HEK293 (cell line): ENCODE measurements around the gene ARHGAP26.

Source experiments
- CTCF ChIP-seq: fragments of 450-650 bp; formaldehyde crosslinking; IDR thresholded peaks from 2 replicates; pipeline ENCODE4 v1.5.1; 2016; ENCODE audit warnings: missing biosample characterization, missing genetic modification characterization
- PATZ1 ChIP-seq: fragments of 450-650 bp; formaldehyde crosslinking; IDR thresholded peaks from 2 replicates; pipeline ENCODE4 v1.5.1; 2016; ENCODE audit warnings: missing biosample characterization, missing genetic modification characterization
- ZNF174 ChIP-seq: fragments of 450-650 bp; formaldehyde crosslinking; IDR thresholded peaks from 2 replicates; pipeline ENCODE4 v1.5.0; 2017; ENCODE audit warnings: missing biosample characterization, mild to moderate bottlenecking, missing genetic modification characterization
- ZNF248 ChIP-seq: fragments of 450-650 bp; formaldehyde crosslinking; IDR thresholded peaks from 2 replicates; pipeline ENCODE4 v1.5.1; 2017; ENCODE audit warnings: missing biosample characterization, missing genetic modification characterization
- ZNF366 ChIP-seq: fragments of 450-650 bp; formaldehyde crosslinking; conservative IDR thresholded peaks from 2 replicates; pipeline ENCODE4 v1.5.1; 2016; ENCODE audit warnings: missing biosample characterization, missing genetic modification characterization
- ZNF629 ChIP-seq: fragments of 450-650 bp; formaldehyde crosslinking; IDR thresholded peaks from 2 replicates; pipeline ENCODE4 v1.5.1; 2017; ENCODE audit warnings: missing biosample characterization, missing genetic modification characterization

DNA sequence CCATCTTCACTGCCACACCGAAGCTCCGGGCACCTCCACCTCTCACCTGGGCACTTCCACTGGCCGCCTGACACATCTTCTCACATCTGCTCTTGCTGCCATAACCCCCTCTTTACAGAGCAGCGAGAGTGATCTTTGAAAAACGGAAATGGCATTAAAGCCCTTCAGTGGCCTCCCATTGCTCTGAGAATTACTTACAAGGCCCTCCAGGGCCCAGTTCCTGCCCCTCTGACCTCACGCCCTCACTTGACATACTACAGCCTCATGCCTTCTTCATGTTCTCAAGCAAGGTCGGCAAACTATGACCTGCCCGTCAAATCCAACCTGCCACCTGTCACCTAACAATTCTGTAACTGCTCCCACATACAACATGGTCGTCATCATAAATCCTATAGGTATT is 446.0 kb downstream of the ARHGAP26 start:
- TF ChIP-seq CTCF (tag by site-specific recombination) (no peak), ZNF629 (tag by site-specific recombination) (no peak), PATZ1 (tag by site-specific recombination) (no peak), ZNF248 (no peak), ZNF174 (tag by site-specific recombination) (no peak), ZNF366 (tag by site-specific recombination) (no peak)
